OCI-LY3 (cell line): ENCODE results near the gene PIGM.

Source experiments
- EZH2phosphoT487 ChIP-seq: fragments of 200-600 bp; shearing (Covaris generic); IDR thresholded peaks from 2 replicates; pipeline ENCODE4 v1.6.1; 2018; ENCODE audit warnings: antibody characterized with exemption, mixed run types, low read depth
- TF ChIP-seq, protein P1 (sequence below): fragments of 200-600, 300-600 bp; sonication (generic); IDR thresholded peaks from 2 replicates; pipeline ENCODE4 v1.5.1; 2014; ENCODE audit warnings: antibody characterized with exemption, low read length, low read depth

GRCh38 chr1:160005070-160005469, 26.7 kb downstream of the PIGM start:
- TF ChIP-seq, protein P1, sequence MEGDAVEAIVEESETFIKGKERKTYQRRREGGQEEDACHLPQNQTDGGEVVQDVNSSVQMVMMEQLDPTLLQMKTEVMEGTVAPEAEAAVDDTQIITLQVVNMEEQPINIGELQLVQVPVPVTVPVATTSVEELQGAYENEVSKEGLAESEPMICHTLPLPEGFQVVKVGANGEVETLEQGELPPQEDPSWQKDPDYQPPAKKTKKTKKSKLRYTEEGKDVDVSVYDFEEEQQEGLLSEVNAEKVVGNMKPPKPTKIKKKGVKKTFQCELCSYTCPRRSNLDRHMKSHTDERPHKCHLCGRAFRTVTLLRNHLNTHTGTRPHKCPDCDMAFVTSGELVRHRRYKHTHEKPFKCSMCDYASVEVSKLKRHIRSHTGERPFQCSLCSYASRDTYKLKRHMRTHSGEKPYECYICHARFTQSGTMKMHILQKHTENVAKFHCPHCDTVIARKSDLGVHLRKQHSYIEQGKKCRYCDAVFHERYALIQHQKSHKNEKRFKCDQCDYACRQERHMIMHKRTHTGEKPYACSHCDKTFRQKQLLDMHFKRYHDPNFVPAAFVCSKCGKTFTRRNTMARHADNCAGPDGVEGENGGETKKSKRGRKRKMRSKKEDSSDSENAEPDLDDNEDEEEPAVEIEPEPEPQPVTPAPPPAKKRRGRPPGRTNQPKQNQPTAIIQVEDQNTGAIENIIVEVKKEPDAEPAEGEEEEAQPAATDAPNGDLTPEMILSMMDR, result no peak
- no peak for TF ChIP-seq EZH2phosphoT487
